ENCODE data around the gene SLC22A4. TPM values are rescaled to one million over a fixed set of nuclear protein-coding genes. Genes with fewer than 3 reads are reported as not detected.

The SLC22A4 gene
- total and polyA plus RNA-seq, 2 of the 8 experiments (the other 6 are each of a cell fraction or from before 2014, with no cell fraction given) = 0.45 to 0.60 TPM

GRCh38 chr5:132383261-132383660, 89.1 kb downstream of the SLC22A4 start (continued):
- TF ChIP-seq CHD1 (IDR thresholded peaks at IDR 0.05; ENCODE audit: low read depth, low read length) (no peak), SP4 (IDR thresholded peaks at IDR 0.05; ENCODE audit: low read length) (no peak), CREB1 (IDR thresholded peaks at IDR 0.05) (no peak)

Measured in H1 (cell line).